NCI-H446 treated with DMSO at 0.1 percent for 48 hours (cell line): ENCODE data around the gene FRY.
A peak's percentile ranks its signal among the peaks of the same experiment; 100 is the strongest.

Experiments used
- DNase-seq: peaks from one replicate; lab custom pipeline; 2025; lab: John Stamatoyannopoulos, UW

FRY gene

GRCh38 chr13:32261567-32261966 is 230.0 kb downstream of the FRY start:
- DNase-seq: peak; percentile 91

- no peak for DNase-seq
These were observed 230.6 kb downstream of the FRY start for GRCh38 chr13:32262165-32262564.

DNA sequence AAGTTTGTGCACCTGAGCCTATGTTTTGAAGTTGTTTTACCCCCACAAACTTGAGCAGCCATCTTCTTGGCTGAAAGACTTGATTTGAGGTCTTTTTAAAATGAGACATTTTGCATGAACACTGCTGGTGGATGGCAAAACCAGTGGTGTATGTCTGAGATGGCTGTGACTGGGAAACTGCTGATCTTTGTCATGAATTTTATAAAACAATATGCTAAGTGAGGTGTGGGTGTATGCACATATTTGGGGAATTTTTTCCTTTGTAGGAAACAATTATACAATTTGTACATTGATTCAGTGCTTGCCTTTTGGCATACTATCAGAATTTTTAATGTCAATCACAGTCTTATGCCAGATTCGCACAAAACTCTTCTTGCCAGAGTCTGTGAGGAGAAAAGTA is 231.0 kb downstream of the FRY start:
- no peak for DNase-seq

DNA sequence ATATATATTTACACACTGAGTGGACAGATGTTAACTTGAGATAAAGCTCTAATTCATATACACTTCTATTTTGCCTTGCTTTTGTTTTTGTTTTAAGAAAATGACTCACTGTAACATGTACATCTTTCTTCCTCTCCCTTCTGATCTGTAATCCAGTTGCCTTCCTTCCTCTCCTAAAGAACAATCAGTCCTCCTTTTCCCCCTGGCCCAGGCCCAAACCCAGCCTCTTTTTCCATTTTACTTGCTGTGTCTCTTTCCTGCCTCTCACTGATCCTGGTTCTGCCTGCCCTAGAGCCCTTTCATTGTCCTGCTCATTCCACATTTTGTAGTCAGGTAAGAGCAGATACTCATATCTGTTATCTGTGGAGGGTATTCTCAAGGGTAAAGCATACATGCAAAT is 232.8 kb downstream of the FRY start:
- DNase-seq: no peak

DNA sequence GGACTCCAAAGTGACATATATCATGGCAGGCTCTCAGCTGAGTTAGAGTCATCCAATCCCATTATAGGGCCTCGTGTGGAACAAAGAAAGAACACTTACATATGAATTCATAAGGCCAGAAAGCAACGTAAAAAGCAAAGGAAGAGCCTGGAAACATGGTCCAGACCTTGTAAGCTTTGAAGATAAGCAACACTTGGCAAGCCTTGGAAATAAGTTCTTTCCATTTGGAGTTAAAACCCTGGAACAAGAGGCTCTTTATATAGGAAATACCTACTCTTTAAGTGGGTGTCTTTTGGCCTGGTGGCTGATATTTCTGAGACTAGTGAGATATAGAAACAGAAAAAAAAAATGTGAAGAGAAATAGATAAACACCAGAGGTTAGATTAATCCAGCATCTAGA is 234.2 kb downstream of the FRY start:
- no peak for DNase-seq

GRCh38 chr13:32266130-32266529 is 234.6 kb downstream of the FRY start:
- no peak for DNase-seq

DNA sequence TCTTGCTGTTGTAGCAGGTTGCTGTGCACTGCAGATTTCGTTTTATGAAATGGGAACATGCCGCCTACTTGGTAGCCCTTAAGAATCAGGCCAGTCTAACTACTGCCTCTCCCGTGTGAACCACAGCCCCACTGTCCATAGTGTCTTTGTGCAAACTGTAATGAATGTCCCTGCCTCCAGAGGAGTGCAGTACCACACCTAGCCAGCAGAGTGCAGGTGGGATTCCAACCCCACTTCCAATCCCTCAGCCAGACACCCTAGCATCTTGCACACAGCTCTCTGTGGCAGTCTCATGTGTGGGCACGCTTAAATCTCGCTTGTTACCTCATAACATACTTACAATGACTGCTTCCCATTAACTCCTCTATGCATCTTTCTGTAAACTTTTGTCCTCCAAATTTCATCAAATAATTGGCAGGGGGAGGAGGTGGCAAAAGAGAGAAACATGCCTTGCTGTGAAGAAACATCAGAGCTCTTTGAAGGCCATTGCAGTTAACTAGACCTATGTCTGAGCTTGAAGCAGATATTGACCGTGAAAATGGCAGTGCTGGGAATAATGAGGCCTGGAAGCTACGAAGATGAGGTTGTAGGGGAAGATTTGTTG is 236.4 kb downstream of the FRY start:
- no peak for DNase-seq

GRCh38 chr13:32272021-32272683 is 240.6 kb downstream of the FRY start:
- no peak for DNase-seq

GRCh38 chr13:32277839-32278238 is 246.3 kb downstream of the FRY start:
- no peak for DNase-seq

DNA sequence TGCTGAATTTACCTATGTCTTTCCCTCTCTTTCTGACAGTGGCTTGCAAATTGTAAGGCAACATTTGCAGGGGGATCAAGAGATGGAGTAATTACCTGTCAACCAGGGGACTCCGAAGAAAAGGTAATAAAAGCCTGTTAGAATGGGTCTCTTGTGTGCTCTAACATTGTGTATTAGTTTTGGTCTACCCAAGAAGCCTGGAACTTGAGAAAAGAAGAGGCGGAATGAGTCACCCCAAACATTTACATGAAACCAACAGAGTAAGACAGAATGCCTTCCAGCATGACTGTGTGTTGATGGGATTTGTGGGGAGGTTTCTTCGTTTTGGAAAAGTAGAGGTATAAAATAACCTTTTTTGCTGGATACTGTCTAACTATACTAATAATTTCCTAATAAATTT is 246.9 kb downstream of the FRY start:
- no peak for DNase-seq

DNA sequence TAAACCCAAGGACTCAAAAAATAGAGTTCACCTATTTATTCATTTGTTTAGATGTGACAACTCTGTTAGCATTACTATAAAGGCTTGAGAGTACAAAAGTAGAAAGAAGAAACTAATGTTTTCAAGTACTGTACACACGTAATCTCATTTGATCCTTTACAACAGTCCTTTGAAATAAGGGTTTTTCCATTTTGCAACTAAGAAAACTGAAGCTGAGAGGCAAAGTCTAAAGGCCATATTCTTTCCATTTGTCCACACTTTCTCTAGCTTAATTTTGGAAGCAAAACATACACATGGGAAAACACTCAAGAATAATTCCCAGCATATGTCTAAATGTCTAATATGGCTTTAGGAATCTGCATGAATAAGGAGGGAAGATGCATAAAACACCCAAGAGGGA is 249.5 kb downstream of the FRY start:
- no peak for DNase-seq

- DNase-seq: no peak
These were observed 250.6 kb downstream of the FRY start for GRCh38 chr13:32282096-32282711.

DNA sequence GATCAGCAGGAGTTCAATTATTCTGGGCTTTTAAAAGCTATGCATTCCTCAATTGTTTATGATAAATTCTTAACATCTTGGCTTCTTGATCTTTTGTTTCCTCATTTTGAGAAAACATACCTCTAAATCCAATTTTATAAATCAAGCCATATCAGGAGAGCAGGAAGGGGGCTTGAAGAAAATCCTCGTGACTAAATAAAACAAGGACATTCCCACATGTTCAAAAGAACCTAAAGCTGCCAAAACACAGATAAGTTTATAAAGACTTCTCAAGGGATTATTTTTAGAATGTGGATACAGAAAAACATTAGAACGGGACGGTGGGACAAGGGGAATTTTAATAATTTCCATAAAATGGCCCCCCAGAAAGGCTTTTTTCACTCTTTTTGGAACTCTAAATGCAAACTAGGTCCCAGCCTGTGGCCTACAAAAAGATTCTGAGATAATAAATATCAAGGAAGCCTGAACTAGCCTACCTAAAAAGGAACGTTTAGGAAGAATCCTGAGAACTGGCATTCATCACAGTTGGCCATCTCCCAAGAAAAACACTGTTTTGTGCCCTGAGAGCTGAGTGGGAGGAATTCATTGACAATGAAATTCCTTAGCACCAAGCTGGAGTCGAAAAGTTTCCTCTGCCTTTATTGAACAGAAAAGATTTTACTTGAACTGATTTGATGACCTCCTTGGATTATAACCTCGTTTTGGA is 253.5 kb downstream of the FRY start:
- DNase-seq: no peak

- no peak for DNase-seq
These were observed 254.0 kb downstream of the FRY start for GRCh38 chr13:32285633-32285965.

DNA sequence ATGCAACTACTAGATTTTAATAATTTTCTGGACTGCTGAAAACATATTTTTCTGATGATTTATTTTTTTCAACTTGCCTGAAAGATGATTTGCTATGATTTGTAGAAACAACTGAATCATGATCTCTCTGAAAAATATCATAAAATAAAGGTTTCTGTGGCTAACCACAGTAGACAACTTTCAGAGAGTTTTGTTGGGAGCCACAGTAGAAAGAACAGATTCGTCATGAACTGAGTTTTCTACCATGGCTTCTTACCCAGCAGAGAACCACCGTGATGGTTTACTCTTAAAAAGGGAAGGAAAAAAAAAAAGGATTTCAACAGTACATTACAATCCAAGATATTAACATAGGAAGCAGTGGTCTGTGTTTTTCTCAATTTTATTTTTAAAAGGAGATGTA is 265.6 kb downstream of the FRY start:
- DNase-seq: no peak

DNA sequence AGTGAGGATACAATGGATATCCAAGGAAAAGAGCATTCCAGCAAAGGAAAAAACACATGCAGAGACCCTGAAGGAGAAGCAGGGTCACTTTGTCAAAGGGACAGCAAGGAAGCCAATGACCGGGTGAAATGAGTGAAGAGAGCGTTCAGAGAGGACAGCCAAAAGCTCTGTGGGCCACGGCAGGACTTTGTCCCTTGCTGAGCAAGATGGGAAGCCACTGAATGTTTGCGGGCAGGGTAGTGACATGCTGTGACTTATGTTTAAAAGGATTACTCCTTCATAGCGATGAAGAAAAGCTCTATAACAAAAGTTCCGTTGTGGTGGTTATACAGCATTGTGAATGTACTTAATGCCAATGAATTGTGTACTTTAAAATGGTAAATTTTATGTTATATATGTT is 267.1 kb downstream of the FRY start:
- no peak for DNase-seq

DNA sequence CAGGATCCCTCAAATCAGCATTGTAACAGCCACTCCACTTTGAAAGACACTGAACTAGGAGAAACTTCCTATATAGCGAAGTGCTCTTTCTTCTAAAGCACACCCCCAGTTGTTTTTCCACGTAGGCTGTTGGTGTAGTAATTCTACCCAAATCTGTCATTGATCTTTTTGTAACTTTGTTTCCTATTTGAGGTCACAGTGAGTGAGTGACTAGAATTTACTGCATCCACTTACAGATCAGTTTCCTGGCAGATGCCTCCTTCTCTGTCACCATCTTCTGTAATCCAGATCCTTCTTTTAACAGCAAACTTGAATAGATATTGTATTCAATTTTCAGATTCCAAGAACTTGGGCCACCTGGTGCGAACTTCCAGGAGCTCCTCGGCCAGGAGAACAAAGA is 268.3 kb downstream of the FRY start:
- DNase-seq: no peak

DNA sequence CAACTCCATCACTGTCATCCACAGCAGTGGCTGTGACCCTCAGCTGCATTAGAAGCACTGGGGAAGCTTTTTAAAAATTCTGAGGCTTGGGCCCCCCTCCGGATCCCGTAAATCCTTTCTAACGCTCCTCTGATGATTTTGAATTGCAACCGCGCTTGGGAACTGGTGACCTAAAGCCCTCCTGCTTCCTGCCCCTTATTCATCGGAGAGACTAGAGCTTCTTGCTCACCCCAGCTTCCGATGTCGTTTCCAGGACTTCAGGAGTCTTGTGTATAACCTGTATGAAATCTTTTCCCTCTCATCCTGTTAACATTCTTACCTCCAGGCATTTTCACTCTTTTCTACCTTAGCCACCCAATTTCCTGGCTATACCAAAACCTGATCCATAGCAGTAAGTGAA is 268.8 kb downstream of the FRY start:
- DNase-seq: no peak

GRCh38 chr13:32300920-32301319 is 269.3 kb downstream of the FRY start:
- DNase-seq: no peak

- no peak for DNase-seq
These were observed 270.9 kb downstream of the FRY start for GRCh38 chr13:32302461-32302860.

- no peak for DNase-seq
These were observed 274.1 kb downstream of the FRY start for GRCh38 chr13:32305646-32306045.

DNA sequence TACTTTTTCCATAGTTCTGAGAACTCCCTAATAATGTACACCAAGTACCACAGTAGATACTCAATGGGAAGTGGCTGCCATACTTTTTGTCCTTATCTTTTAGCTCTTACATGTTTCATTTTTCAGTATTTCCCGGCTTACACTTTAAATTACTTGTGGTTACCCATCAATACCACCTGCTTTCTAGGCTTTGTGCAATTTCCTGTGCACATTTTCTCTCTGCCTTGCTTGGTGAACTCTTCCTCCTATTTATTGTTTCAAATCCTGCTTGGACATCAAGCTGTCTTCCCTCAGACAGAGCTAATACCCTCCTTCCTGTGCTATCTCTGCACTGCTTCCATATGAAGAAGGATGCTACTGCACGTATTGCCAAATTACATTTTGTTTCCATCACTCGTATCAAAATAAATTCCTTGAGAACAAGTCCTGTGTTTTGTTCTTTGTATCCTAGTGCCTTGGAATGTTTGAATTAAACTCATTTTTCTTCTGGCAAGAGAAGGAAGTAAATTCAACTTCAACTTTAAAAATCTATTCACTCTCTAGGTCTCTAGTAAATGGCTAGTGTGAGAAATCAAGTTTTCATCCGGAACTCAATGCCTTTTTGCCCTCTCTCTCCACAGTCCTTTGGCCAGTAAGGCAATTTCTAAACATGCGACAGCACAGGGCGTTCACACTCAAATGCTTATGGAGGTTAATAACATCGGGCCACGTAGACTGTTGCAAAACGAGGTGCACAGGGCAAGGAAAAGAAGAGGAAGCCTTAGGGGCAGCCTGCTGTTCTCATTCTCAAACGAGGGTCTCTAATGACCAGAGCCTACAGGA is 277.9 kb downstream of the FRY start:
- DNase-seq: no peak
